ENCODE data around the gene BUB1B.

The BUB1B gene

GRCh38 chr15:40240619-40241221, 79.9 kb downstream of the BUB1B start:
- DNase-seq: no peak

- no peak for DNase-seq
These were observed 80.7 kb downstream of the BUB1B start for GRCh38 chr15:40241269-40242212.

- DNase-seq: no peak
These were observed 81.3 kb downstream of the BUB1B start for GRCh38 chr15:40242213-40242599.

- no peak for DNase-seq
These were observed 81.7 kb downstream of the BUB1B start for GRCh38 chr15:40242601-40243000.

- no peak for DNase-seq
These were observed 82.4 kb downstream of the BUB1B start for GRCh38 chr15:40243126-40243810.

GRCh38 chr15:40244961-40245523, 84.2 kb downstream of the BUB1B start:
- no peak for DNase-seq

GRCh38 chr15:40245666-40246450, 85.0 kb downstream of the BUB1B start:
- no peak for DNase-seq

GRCh38 chr15:40246496-40247280, 85.8 kb downstream of the BUB1B start:
- DNase-seq: no peak

GRCh38 chr15:40247406-40247971, 86.6 kb downstream of the BUB1B start:
- DNase-seq: no peak

GRCh38 chr15:40248006-40248783, 87.3 kb downstream of the BUB1B start:
- no peak for DNase-seq

- no peak for DNase-seq
These were observed 88.8 kb downstream of the BUB1B start for GRCh38 chr15:40249477-40250303.

- no peak for DNase-seq
These were observed 89.4 kb downstream of the BUB1B start for GRCh38 chr15:40250304-40250656.

GRCh38 chr15:40250771-40251483, 90.1 kb downstream of the BUB1B start:
- no peak for DNase-seq

GRCh38 chr15:40251486-40252140, 90.7 kb downstream of the BUB1B start:
- no peak for DNase-seq

- DNase-seq: no peak
These were observed 91.2 kb downstream of the BUB1B start for GRCh38 chr15:40252141-40252437.

- no peak for DNase-seq
These were observed 91.7 kb downstream of the BUB1B start for GRCh38 chr15:40252438-40253166.

GRCh38 chr15:40253167-40253790, 92.4 kb downstream of the BUB1B start:
- DNase-seq: no peak
